Spleen (tissue), 7 donors: ENCODE data around the gene FIBCD1.

Experiments used
- CTCF ChIP-seq, 11 experiments: fragments of 200-600 bp in 7 of 11; fragments of 450-650 bp in 4 of 11; sonication (generic) in 4 of 11; IDR thresholded peaks in 8 of 11; conservative IDR thresholded peaks in 3 of 11; 1 replicate in 7 of 11; 2 replicates in 4 of 11; pipeline versions ENCODE4 v1.4.0 to v1.8.0; 2016 to 2021; ENCODE audit warnings: antibody characterized with exemption in 11 of 11, inconsistent platforms in 4 of 11, mild to moderate bottlenecking in 1 of 11
- POLR2A ChIP-seq, 3 donors: fragments of 450-650 bp; IDR thresholded peaks; one replicate each; pipeline ENCODE4 v1.5.1; 2017; ENCODE audit warnings: antibody characterized with exemption in 3 of 3, mild to moderate bottlenecking in 1 of 3
- donor health status: DM: no; HTN: no; CAD: no; lungs with moderate emphysema.
- donor health status: DM: no; HTN: no; CAD: no.
- donor health status: DM: no; HTN: no; CAD: no.

- TF ChIP-seq POLR2A (IDR thresholded peaks at IDR 0.05) (no peak), CTCF (IDR thresholded peaks at IDR 0.05 in 8 of 11, conservative IDR thresholded peaks at IDR 0.05 in 3 of 11) (no peak)
These were observed 20.8 kb downstream of the FIBCD1 start for GRCh38 chr9:130918101-130918825.
